Activated B cell treated with CpG ODN at 0.5 μM for 24 hours (primary cell): ENCODE results near the gene SMO. TPM values are rescaled to one million over a fixed set of nuclear protein-coding genes. Genes with fewer than 3 reads are reported as not detected.
"Not testable (repeated sequence)": the region's sequence is repeated elsewhere in the genome, so short reads cannot be mapped to it uniquely, and the experiment has no call there.

ENCODE experiments used
- ATAC-seq: fragments of 200-7000 bp; cut with Tn5 transposase; one replicate; pipeline ENCODE4 v1.10.0; 2021; ENCODE audit warnings: low read depth, mild to moderate bottlenecking, moderate library complexity
- CTCF ChIA-PET: fragments of 350-600 bp; sonication (Branson Sonifier 250); formaldehyde crosslinking; loops from one replicate; lab custom pipeline; 2021; ENCODE audit warnings: antibody characterized with exemption; lab: Charles Lee
- POLR2A ChIA-PET: fragments of 350-600 bp; sonication (Branson Sonifier 250); formaldehyde crosslinking; loops from one replicate; lab custom pipeline; 2021; ENCODE audit warnings: antibody characterized with exemption; lab: Charles Lee
- DNase-seq: peaks from one replicate; pipeline ENCODE4 v3.0.0; 2022
- H3K27ac Mint-ChIP-seq: one replicate; pipeline ENCODE4 v1.8.0; 2020; ENCODE audit warnings: mixed read lengths
- H3K27me3 Mint-ChIP-seq: one replicate; pipeline ENCODE4 v1.8.0; 2021; ENCODE audit warnings: mixed read lengths
- H3K36me3 Mint-ChIP-seq: one replicate; pipeline ENCODE4 v1.8.0; 2021; ENCODE audit warnings: low read depth, mixed read lengths
- H3K4me1 Mint-ChIP-seq: one replicate; pipeline ENCODE4 v1.8.0; 2021; ENCODE audit warnings: mixed read lengths
- H3K4me3 Mint-ChIP-seq: one replicate; pipeline ENCODE4 v1.8.0; 2020; ENCODE audit warnings: mild to moderate bottlenecking, mixed read lengths
- H3K9me3 Mint-ChIP-seq: one replicate; pipeline ENCODE4 v1.8.0; 2020; ENCODE audit warnings: mixed read lengths
- intact Hi-C: fragments of 100-400 bp; cut with micrococcal nuclease; formaldehyde crosslinking; loops from one replicate; pipeline ENCODE4 v1.15.1; 2024
- total RNA-seq: library from RNA; stranded (reverse); gene quantifications from 2 replicates; pipeline ENCODE4 v1.2.3, GENCODE V29; 2022
- TF ChIP-seq, protein P1 (sequence below): fragments of 200-600 bp; IDR thresholded peaks from one replicate; pipeline ENCODE4 v1.8.0; 2022; ENCODE audit warnings: antibody characterized with exemption, mild to moderate bottlenecking

The SMO gene
- total RNA-seq, 1 donor from 2014 or later, result 1.8 TPM

DNA sequence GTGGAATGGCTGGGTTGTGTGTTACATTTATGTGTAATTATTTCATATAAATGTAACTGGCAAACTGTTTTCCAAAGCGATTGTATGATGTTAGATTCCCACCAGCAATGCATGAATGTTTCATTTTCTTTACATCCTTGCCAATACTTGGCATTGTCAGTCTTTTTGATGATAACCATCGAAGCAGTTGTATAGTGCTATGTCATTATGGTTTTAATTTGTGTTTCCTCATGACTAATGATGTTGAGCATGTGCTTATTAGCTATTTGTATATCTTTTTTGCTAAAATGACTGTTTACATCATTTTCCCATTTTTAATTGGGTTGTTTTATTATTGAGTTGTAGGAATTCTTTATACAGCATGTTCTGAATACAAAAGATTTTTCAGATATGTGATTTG, 58.7 kb downstream of the SMO start:
- H3K27ac Mint-ChIP-seq, result no peak overlapping the region
- peaks cover 5% of the 10 kb centered on the region for H3K9me3 Mint-ChIP-seq
- intact Hi-C loops, result loop anchor here (2.0 kb wide), 1 partner anchor 16 kb away; no protein-coding TSS in a partner anchor
- TF ChIP-seq, protein P1, sequence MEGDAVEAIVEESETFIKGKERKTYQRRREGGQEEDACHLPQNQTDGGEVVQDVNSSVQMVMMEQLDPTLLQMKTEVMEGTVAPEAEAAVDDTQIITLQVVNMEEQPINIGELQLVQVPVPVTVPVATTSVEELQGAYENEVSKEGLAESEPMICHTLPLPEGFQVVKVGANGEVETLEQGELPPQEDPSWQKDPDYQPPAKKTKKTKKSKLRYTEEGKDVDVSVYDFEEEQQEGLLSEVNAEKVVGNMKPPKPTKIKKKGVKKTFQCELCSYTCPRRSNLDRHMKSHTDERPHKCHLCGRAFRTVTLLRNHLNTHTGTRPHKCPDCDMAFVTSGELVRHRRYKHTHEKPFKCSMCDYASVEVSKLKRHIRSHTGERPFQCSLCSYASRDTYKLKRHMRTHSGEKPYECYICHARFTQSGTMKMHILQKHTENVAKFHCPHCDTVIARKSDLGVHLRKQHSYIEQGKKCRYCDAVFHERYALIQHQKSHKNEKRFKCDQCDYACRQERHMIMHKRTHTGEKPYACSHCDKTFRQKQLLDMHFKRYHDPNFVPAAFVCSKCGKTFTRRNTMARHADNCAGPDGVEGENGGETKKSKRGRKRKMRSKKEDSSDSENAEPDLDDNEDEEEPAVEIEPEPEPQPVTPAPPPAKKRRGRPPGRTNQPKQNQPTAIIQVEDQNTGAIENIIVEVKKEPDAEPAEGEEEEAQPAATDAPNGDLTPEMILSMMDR, result no peak
- no peak for ATAC-seq
- peaks cover 18% of the 10 kb centered on the region for H3K36me3 Mint-ChIP-seq
- CTCF ChIA-PET, result no interaction called here
- H3K4me3 Mint-ChIP-seq, result no peak overlapping the region
- no peak for DNase-seq
- no peaks in the 10 kb centered on the region for H3K27me3 Mint-ChIP-seq
- POLR2A ChIA-PET, result interaction anchor here (0.6 kb wide), 1 partner anchor 685 kb away, joined by 6 read pairs; no protein-coding TSS in a partner anchor
- H3K4me1 Mint-ChIP-seq, result peaks cover 5% of the 10 kb centered on the region

GRCh38 chr7:129252128-129252527, 63.7 kb downstream of the SMO start:
- H3K36me3 Mint-ChIP-seq, result peaks cover 2% of the 10 kb centered on the region
- no peak overlapping the region for H3K4me3 Mint-ChIP-seq
- intact Hi-C loops, result no loop called here
- ATAC-seq (no peak), DNase-seq (no peak)
- H3K4me1 Mint-ChIP-seq, result peaks cover 7% of the 10 kb centered on the region
- H3K27ac Mint-ChIP-seq, result no peak overlapping the region
- H3K27me3 Mint-ChIP-seq, result no peaks in the 10 kb centered on the region
- POLR2A ChIA-PET, result no interaction called here
- CTCF ChIA-PET, result interaction anchor here (0.9 to 1.2 kb wide), 2 partner anchors 13 to 20 kb away, joined by 3 read pairs; no protein-coding TSS in a partner anchor
- TF ChIP-seq, protein P1, result no peak
- H3K9me3 Mint-ChIP-seq, result no peaks in the 10 kb centered on the region

GRCh38 chr7:129252603-129253002, 64.2 kb downstream of the SMO start:
- H3K27ac Mint-ChIP-seq, H3K36me3 Mint-ChIP-seq, ATAC-seq, H3K4me3 Mint-ChIP-seq, intact Hi-C loops, DNase-seq, H3K9me3 Mint-ChIP-seq, H3K27me3 Mint-ChIP-seq, POLR2A ChIA-PET: not testable (repeated sequence)
- peaks cover 12% of the 10 kb centered on the region for H3K4me1 Mint-ChIP-seq
- CTCF ChIA-PET, result interaction anchor here (0.9 kb wide), 1 partner anchor 14 kb away, joined by 3 read pairs; no protein-coding TSS in a partner anchor

GRCh38 chr7:129255800-129256199, 67.4 kb downstream of the SMO start:
- Mint-ChIP-seq H3K4me3 (no peak overlapping the region), H3K36me3 (no peaks in the 10 kb centered on the region), H3K27me3 (no peaks in the 10 kb centered on the region), H3K4me1 (peaks cover 20% of the 10 kb centered on the region), H3K27ac (no peak overlapping the region), H3K9me3 (no peaks in the 10 kb centered on the region)
- CTCF ChIA-PET, result interaction anchor here (3.3 kb wide), 1 partner anchor 38 kb away, joined by 14 read pairs; no protein-coding TSS in a partner anchor
- no peak for ATAC-seq
- POLR2A ChIA-PET, result no interaction called here
- intact Hi-C loops, result loop anchor here (5.0 kb wide), 1 partner anchor 42 kb away; no protein-coding TSS in a partner anchor
- TF ChIP-seq, protein P1, result no peak
- DNase-seq, result no peak

DNA sequence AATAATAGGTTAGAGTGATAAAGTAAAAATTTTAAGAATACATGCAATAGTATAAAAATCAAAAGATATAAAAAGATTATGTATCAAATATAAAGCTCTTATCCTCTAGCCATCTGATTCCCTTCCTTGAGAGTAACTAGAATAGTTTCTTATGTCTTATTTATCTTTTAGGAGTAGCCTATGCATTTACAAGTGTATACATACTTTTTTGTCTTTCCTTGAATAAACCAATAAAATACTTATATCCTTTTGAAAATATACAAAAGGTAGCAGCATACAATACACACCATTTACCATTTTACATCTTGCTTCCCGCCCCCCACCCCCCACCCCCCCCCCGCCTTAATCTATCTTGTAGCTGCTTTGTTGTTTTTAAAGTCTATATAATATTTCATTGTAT, 67.8 kb downstream of the SMO start:
- H3K9me3 Mint-ChIP-seq, result no peaks in the 10 kb centered on the region
- H3K4me3 Mint-ChIP-seq, result no peak overlapping the region
- H3K27ac Mint-ChIP-seq, result no peak overlapping the region
- peaks cover 20% of the 10 kb centered on the region for H3K4me1 Mint-ChIP-seq
- CTCF ChIA-PET, result interaction anchor here (3.3 kb wide), 1 partner anchor 38 kb away, joined by 14 read pairs; no protein-coding TSS in a partner anchor
- TF ChIP-seq, protein P1, result no peak
- no peak for DNase-seq
- intact Hi-C loops, result loop anchor here (5.0 kb wide), 1 partner anchor 41 kb away; no protein-coding TSS in a partner anchor
- no peaks in the 10 kb centered on the region for H3K27me3 Mint-ChIP-seq
- POLR2A ChIA-PET, result no interaction called here
- H3K36me3 Mint-ChIP-seq, result no peaks in the 10 kb centered on the region
- ATAC-seq, result no peak
